Astrocyte of the cerebellum (primary cell): Measurements from ENCODE around the gene TAS2R43.

ENCODE experiments used
- DNase-seq: peaks from one replicate; pipeline ENCODE4 v3.0.0-alpha.2; 2011; ENCODE audit warnings: low read depth
- H3K4me3 ChIP-seq: 2 replicates; pipeline ENCODE4 v1.5.1; 2011; ENCODE audit warnings: mild to moderate bottlenecking, low read depth, low read length, moderate library complexity
- in situ Hi-C: cut with HindIII; loops from 2 replicates; pipeline ENCODE4 v1.10.0; 2017; ENCODE audit warnings: low sequenced_read_pairs
- TF ChIP-seq, protein P1 (sequence below): IDR thresholded peaks from 2 replicates; pipeline ENCODE4 v1.5.1; 2012; ENCODE audit warnings: low read length, low read depth, moderate library complexity, mild to moderate bottlenecking; ENCODE audit errors: missing control alignments

TAS2R43 gene, protein sequence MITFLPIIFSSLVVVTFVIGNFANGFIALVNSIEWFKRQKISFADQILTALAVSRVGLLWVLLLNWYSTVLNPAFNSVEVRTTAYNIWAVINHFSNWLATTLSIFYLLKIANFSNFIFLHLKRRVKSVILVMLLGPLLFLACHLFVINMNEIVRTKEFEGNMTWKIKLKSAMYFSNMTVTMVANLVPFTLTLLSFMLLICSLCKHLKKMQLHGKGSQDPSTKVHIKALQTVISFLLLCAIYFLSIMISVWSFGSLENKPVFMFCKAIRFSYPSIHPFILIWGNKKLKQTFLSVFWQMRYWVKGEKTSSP

DNA sequence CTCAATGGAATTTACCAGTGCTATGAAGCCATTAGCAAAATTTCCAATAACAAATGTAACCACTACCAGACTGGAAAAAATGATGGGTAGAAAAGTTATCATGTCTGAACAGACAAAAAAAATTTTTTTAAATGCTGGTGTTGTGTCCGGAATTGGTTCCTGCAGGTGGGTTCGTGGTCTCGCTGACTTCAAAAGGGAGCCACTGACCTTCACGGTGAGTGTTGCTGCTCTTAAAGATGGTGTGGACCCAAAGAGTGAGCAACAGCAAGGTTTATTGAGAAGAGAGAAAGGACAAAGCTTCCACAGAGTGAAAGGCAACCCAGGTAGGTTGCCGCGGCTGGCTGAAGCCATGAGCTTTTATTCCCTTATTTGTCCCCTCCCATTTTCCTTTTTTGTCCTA lies at the start of gene TAS2R43:
Gene TAS2R43 (minus strand): TSS at position 186 of the 400 bp plus-strand sequence. CDS start 84 bp downstream, at position 102.
- TF ChIP-seq, protein P1, sequence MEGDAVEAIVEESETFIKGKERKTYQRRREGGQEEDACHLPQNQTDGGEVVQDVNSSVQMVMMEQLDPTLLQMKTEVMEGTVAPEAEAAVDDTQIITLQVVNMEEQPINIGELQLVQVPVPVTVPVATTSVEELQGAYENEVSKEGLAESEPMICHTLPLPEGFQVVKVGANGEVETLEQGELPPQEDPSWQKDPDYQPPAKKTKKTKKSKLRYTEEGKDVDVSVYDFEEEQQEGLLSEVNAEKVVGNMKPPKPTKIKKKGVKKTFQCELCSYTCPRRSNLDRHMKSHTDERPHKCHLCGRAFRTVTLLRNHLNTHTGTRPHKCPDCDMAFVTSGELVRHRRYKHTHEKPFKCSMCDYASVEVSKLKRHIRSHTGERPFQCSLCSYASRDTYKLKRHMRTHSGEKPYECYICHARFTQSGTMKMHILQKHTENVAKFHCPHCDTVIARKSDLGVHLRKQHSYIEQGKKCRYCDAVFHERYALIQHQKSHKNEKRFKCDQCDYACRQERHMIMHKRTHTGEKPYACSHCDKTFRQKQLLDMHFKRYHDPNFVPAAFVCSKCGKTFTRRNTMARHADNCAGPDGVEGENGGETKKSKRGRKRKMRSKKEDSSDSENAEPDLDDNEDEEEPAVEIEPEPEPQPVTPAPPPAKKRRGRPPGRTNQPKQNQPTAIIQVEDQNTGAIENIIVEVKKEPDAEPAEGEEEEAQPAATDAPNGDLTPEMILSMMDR = no peak
- in situ Hi-C loops = no loop called here
- no peak within 1 kb of the TSS for H3K4me3 ChIP-seq
- DNase-seq = no peak

DNA sequence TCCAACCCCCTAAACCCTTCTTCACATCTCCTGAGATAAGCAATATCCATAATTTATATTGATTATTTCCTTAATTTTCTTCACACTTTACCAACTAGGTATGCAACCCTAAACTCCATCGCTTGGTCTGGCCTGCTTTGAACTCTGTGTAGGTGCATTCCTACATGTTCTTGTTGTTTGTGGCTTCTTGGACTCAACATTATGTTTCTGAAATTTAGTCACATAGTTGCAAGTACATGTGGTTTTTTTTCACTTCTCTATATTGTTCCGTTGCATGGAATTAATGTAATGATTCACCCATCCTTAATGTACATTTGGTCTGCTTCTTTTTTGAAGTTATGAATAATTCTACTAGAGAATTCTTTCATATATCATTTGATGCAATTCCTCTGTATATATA lies 44.0 kb upstream of the TAS2R43 start:
- no peak for DNase-seq
- TF ChIP-seq, protein P1 = no peak
- in situ Hi-C loops = no loop called here
- no peak overlapping the region for H3K4me3 ChIP-seq

DNA sequence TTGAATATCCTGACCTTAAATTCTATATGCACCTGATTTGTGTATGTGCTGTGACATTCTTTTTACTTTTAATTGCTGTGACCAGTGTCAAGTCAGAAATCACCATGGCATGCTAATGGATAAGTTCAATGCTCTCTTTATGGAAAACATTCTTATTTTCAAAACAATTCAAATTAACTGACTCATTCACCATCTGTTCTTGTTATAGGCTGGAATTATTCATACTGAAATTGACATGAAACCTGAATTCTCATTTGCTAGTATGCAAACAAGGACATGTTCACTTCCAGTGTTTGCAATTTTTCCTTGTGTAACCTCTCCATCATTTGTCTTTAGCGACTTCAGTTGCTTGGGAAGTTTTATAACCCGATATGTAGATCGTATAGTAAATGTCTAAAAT lies 42.2 kb upstream of the TAS2R43 start, which contains the start of gene TAS2R30:
Gene TAS2R30 (minus strand): TSS at position 340 of the 400 bp plus-strand sequence. CDS start 400 bp downstream, outside the sequence.
- H3K4me3 ChIP-seq = no peak within 1 kb of the TSS
- in situ Hi-C loops = no loop called here
- DNase-seq = no peak
- TF ChIP-seq, protein P1 = no peak

DNA sequence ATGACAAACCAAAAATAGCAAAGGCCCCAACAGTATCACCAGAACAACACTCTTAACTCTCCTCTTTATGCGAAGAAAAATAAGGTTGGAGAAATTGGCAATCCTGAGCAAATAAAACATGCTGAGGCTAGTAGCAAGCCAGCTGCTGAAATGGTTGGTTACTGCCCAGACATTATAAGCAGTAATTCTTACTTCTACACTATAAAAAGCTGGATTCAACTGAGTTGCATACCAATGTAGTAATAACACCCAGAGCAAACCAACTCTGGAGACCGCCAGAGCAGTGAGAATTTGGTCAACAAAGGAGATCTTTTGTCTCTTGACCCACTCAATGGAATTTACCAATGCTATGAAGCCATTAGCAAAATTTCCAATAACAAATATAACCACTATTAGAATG lies 41.7 kb upstream of the TAS2R43 start:
- no peak overlapping the region for H3K4me3 ChIP-seq
- in situ Hi-C loops = no loop called here
- no peak for DNase-seq
- TF ChIP-seq, protein P1 = no peak

DNA sequence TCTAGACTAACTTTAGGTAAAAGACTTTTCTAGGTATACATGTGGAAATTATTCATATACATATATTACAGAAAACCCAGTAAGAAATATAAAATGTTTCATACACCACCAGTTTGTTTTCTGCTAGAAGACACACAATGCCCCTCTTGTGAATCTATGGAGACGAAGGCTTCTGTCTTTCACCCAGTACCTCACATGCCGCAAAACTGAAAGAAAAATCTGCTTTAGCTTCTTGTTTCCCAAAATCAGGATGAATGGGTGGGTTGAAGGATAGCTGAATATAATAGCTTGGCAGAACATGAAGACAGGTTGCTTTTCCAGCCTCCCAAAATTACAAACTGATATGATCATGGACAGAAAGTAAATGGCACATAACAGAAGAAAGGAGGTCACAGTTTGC lies 41.0 kb upstream of the TAS2R43 start:
- no peak overlapping the region for H3K4me3 ChIP-seq
- in situ Hi-C loops = no loop called here
- DNase-seq = no peak
- TF ChIP-seq, protein P1 = no peak

DNA sequence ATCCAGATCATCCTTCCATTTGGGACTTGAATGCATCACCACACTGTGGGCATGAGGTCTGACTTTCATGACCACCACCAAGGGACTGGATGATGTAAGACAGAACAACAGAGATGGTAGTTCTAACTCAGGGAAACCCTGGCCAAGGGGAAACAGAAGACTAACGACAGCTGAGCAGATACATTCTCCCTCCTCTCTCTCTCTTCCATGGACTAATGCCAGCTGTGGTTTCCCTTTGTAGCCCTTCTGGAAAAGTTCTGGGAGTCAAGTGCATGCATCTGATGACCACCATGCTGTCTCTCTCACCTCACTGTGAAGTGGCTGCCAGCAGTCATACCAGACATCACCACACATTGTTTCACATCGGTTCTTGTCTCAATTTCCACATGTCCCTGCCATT lies 38.9 kb upstream of the TAS2R43 start:
- TF ChIP-seq, protein P1 = no peak
- in situ Hi-C loops = no loop called here
- no peak for DNase-seq
- H3K4me3 ChIP-seq = no peak overlapping the region
